Tibial nerve (tissue), 4 donors: ENCODE results near the gene TMEM129. TPM values are rescaled to one million over a fixed set of nuclear protein-coding genes. Genes with fewer than 3 reads are reported as not detected.

Experiments used
- DNase-seq, 2 donors: peaks; one replicate each; pipeline ENCODE4 v3.0.0-alpha.2; 2019; ENCODE audit warnings: low spot score in 2 of 2
- H3K27ac ChIP-seq, 4 donors: fragments of 200-600 bp; sonication (generic) in 3 of 4; one replicate each; pipeline ENCODE4 v1.5.1; 2017 to 2019; ENCODE audit warnings: mild to moderate bottlenecking in 1 of 4
- H3K27me3 ChIP-seq, 2 donors: fragments of 200-600 bp; sonication (generic) in 1 of 2; one replicate each; pipeline versions ENCODE4 v1.5.1 to v1.6.0; 2017 to 2019
- H3K36me3 ChIP-seq, 3 donors: fragments of 200-600 bp; sonication (generic); one replicate each; pipeline ENCODE4 v1.5.1; 2018 to 2019
- H3K4me1 ChIP-seq, 4 donors: fragments of 200-600 bp; sonication (generic) in 3 of 4; one replicate each; pipeline ENCODE4 v1.5.1; 2017 to 2019
- H3K4me3 ChIP-seq, 4 donors: fragments of 200-600 bp; sonication (generic) in 3 of 4; one replicate each; pipeline ENCODE4 v1.5.1; 2017 to 2019; ENCODE audit warnings: mild to moderate bottlenecking in 1 of 4, moderate library complexity in 1 of 4
- H3K9me3 ChIP-seq, 4 donors: fragments of 200-600 bp; sonication (generic) in 3 of 4; one replicate each; pipeline ENCODE4 v1.5.1; 2017 to 2019
- EP300 ChIP-seq, 2 donors: sonication (generic); formaldehyde crosslinking; IDR thresholded peaks; one replicate each; pipeline ENCODE4 v1.6.1; 2017; ENCODE audit warnings: antibody characterized with exemption in 2 of 2, mild to moderate bottlenecking in 1 of 2
- POLR2A ChIP-seq, 2 donors: fragments of 450-650 bp; IDR thresholded peaks; one replicate each; pipeline ENCODE4 v1.6.1; 2017; ENCODE audit warnings: antibody characterized with exemption in 2 of 2, mild to moderate bottlenecking in 2 of 2, moderate library complexity in 2 of 2
- WGBS, 2 donors: methylation state at CpG; one replicate each; pipeline ENCODE4 v1.1.5; 2018; 5-methylcytosine and 5-hydroxymethylcytosine counted together
- total RNA-seq, 4 donors: library from RNA; depleted of rRNA; stranded (reverse); fragments of >200 nt; gene quantifications; one replicate each; pipeline ENCODE4 v1.1.0, GENCODE V29; 2016
- TF ChIP-seq, protein P1 (sequence below), 5 experiments: fragments of 200-600 bp in 3 of 5; fragments of 450-650 bp in 2 of 5; sonication (generic) in 3 of 5; IDR thresholded peaks; one replicate each; pipeline ENCODE4 v1.5.1; 2016 to 2019; ENCODE audit warnings: antibody characterized with exemption in 5 of 5, mild to moderate bottlenecking in 3 of 5, moderate library complexity in 2 of 5

The TMEM129 gene
- total RNA-seq, 4 donors from 2014 or later = 60.1 to 88.5 (median 82.2) TPM

DNA sequence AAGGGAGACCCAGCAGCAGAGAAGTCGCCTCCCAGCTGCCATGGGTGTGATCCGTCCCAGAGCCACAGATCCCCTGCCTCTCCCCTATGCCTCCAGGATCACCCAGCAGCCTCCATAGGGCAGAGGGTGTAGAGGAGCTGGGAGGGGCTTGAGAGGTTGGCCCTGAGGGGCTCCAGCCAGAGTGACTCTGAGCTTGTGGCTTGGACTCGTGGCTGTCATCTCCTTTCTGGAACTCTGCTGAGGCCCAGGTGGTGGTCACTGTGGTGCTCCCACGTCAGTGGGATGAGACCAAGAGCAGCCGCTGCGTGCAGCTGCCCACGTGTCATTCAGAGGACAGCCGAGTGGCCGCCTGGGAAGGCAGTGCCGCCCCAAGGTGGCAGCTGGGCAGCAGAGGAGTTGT lies 4.4 kb upstream of the TMEM129 start:
- TF ChIP-seq POLR2A (IDR thresholded peaks at IDR 0.05) (no peak), EP300 (IDR thresholded peaks at IDR 0.05) (no peak)
- TF ChIP-seq, protein P1, sequence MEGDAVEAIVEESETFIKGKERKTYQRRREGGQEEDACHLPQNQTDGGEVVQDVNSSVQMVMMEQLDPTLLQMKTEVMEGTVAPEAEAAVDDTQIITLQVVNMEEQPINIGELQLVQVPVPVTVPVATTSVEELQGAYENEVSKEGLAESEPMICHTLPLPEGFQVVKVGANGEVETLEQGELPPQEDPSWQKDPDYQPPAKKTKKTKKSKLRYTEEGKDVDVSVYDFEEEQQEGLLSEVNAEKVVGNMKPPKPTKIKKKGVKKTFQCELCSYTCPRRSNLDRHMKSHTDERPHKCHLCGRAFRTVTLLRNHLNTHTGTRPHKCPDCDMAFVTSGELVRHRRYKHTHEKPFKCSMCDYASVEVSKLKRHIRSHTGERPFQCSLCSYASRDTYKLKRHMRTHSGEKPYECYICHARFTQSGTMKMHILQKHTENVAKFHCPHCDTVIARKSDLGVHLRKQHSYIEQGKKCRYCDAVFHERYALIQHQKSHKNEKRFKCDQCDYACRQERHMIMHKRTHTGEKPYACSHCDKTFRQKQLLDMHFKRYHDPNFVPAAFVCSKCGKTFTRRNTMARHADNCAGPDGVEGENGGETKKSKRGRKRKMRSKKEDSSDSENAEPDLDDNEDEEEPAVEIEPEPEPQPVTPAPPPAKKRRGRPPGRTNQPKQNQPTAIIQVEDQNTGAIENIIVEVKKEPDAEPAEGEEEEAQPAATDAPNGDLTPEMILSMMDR (IDR thresholded peaks at IDR 0.05) = no peak
- peaks cover 0 to 29% (median 0%) of the 10 kb centered on the region in 3 donors for H3K36me3 ChIP-seq
- peaks cover 0 to 42% (median 16%) of the 10 kb centered on the region in 4 donors for H3K4me1 ChIP-seq
- no peaks in the 10 kb centered on the region for H3K27me3 ChIP-seq
- WGBS, 2 donors = 88 to 89% methylated on average over 6 to 10 of the region's 10 CpGs
- H3K27ac ChIP-seq = no peak overlapping the region
- DNase-seq = no peak
- H3K4me3 ChIP-seq = no peak overlapping the region
- H3K9me3 ChIP-seq = no peaks in the 10 kb centered on the region

DNA sequence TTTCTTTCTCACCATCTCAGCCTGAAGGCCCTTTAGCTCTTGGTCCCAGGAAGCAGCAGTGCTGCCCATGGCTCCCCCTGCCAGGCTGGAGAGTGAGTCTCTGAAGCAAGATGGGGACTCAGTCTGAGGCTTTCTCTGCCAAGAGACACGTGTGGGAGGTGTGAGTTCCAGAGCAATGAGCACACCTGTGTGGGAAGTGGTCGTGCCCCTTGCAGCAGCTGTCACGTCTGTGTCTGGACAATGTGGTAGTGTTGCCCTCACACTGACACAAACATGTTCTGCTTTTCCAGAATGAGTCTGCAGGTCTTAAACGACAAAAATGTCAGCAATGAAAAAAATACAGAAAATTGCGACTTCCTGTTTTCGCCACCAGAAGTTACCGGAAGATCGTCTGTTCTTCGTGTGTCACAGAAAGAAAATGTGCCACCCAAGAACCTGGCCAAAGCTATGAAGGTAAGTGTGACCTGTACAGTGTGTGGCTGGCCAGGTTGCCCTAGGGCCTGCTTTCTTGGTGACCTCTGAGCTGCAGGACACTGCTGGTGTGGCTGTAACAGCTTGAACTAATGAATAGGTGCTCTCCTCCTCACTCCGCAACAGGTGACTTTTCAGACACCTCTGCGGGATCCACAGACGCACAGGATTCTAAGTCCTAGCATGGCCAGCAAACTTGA lies 2.1 kb upstream of the TMEM129 start:
- 72 to 82% methylated on average over 12 of the region's 12 CpGs for WGBS, 2 donors
- H3K4me1 ChIP-seq = peaks cover 0 to 55% (median 29%) of the 10 kb centered on the region in 4 donors
- H3K4me3 ChIP-seq = peak overlapping the region in 1 of 4 donors; percentile 18
- H3K9me3 ChIP-seq = no peaks in the 10 kb centered on the region
- H3K27ac ChIP-seq = peak overlapping the region in 3 of 4 donors; percentile 56 to 84 (median 69)
- no peaks in the 10 kb centered on the region for H3K27me3 ChIP-seq
- peaks cover 0 to 30% (median 0%) of the 10 kb centered on the region in 3 donors for H3K36me3 ChIP-seq
- TF ChIP-seq, protein P1 (IDR thresholded peaks at IDR 0.05) = no peak
- TF ChIP-seq EP300 (IDR thresholded peaks at IDR 0.05) (peak in 1 of 2 donors; percentile 5), POLR2A (IDR thresholded peaks at IDR 0.05) (peak in 1 of 2 donors; percentile 13)
- no peak for DNase-seq

DNA sequence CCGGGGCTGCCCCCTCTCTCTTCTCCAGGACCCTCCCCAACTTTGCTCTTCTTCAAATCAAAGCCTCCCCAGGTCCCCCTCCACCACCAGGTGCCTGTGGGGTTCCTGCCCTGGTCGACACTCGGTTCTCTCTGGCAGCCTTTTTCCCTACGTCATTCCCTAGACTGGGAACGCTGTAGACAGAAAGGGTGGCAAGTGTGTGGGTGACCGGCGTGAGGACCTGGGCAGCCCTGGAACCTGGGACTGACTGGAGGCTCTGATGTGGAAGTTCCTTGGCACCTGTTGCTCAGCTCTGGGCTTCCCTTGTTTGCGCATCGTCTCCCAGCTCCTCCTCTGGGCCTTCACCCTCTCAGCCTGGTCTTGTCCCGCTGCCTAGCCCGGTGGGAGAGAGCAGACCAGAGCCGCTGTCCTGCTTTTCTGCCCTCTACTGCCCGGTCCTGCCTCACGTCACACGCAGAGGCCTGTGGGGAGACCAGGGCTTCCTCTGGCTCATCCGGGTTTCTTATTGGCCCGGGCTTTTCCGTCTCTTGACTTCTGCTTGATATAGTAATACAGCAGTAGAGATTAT lies 1.5 kb upstream of the TMEM129 start:
- TF ChIP-seq POLR2A (IDR thresholded peaks at IDR 0.05) (no peak), EP300 (IDR thresholded peaks at IDR 0.05) (no peak)
- TF ChIP-seq, protein P1 (IDR thresholded peaks at IDR 0.05) = no peak
- peaks cover 0 to 30% (median 0%) of the 10 kb centered on the region in 3 donors for H3K36me3 ChIP-seq
- no peak for DNase-seq
- WGBS, 2 donors = 42 to 44% methylated on average over 18 of the region's 18 CpGs
- H3K27ac ChIP-seq = peak overlapping the region in 3 of 4 donors; percentile 36 to 84 (median 56)
- no peak overlapping the region for H3K4me3 ChIP-seq
- no peaks in the 10 kb centered on the region for H3K27me3 ChIP-seq
- H3K9me3 ChIP-seq = no peaks in the 10 kb centered on the region
- peaks cover 0 to 55% (median 27%) of the 10 kb centered on the region in 4 donors for H3K4me1 ChIP-seq

DNA sequence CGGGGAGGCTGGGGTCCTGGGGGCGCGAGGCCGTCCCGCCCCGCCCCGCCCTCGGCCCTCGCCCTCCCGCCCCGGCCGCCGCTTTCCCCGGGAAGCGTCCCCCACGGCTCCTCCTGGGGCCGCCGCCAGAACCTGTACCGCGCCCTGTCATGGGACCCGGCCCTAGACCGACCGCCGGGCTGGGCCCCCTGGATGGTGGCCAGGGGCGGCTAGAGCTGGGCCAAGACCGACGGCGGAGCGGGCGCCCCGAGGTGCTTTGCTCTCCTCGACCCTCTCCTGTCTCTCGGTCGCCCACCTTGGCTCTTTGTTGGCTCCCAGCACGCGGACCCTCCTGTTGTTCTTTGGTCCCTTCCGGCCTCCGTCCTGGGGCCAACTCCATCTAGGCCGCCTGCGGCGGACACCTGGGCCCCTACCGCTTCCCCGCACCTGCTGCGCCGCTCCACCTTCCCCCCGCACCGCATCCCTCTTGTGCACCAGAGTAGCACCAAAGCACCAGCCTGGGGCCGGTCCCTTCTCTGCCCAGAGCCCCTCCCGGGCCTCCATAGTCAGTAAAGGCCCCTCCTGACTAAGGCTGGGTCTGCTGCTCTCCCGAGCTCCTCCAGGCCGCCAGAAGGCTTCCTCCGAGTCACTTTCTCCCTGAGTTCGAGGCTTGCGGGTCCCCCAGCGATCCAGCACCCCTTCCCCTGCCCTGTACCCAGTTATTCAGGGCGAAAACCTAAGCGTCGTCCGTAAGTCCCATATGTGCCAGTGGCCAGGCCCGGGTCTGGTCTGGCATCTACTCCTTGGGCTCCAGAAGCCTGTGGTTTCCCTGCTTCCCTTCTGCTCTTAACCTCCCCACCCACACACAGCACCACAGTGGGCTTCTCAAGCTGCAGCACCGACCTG lies 785 bp upstream of the TMEM129 start:
- 4 to 5% methylated on average over 24 to 46 of the region's 61 CpGs for WGBS, 2 donors
- H3K4me3 ChIP-seq = peak overlapping the region; percentile 9 to 95 (median 62)
- peaks cover 0 to 34% (median 0%) of the 10 kb centered on the region in 3 donors for H3K36me3 ChIP-seq
- TF ChIP-seq, protein P1 (IDR thresholded peaks at IDR 0.05) = no peak
- TF ChIP-seq POLR2A (IDR thresholded peaks at IDR 0.05) (no peak), EP300 (IDR thresholded peaks at IDR 0.05) (no peak)
- H3K4me1 ChIP-seq = peaks cover 0 to 52% (median 26%) of the 10 kb centered on the region in 4 donors
- peak overlapping the region in 2 of 4 donors; percentile 84 to 95 for H3K27ac ChIP-seq
- DNase-seq = no peak
- H3K27me3 ChIP-seq = no peaks in the 10 kb centered on the region
- H3K9me3 ChIP-seq = no peaks in the 10 kb centered on the region
